Measurements from ENCODE around the gene SACS. TPM values are rescaled to one million over a fixed set of nuclear protein-coding genes. Genes with fewer than 3 reads are reported as not detected.

SACS gene
- total and polyA plus RNA-seq, 2 of the 8 experiments (the other 6 are each of a cell fraction or from before 2014, with no cell fraction given): 11.0 to 54.2 TPM

DNA sequence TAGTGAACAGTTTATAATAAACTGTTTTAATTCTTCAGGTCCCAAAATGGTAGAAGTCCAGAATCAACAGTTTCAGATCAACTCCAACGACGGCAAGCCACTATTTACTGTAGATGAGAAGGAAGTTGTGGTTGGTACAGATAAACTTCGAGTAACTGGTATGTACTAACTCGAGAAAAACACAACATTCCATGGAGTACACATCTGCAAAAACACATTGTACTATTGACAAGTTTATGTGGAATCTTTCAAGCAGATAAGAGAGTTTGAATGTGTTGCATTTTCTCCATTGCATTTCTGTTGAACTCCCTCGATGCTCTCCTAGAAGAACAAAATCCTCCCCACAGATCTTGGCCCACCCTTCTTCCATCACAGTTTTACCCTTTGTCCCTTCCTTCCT is 154.2 kb downstream of the SACS start:
- Histone ChIP-seq H3K36me3 (ENCODE audit: control insufficient read depth in 2 of 4, insufficient read depth in 4 of 4, low read length in 3 of 4) (no peaks in the 10 kb centered on the region), H2BK20ac (ENCODE audit: low read length) (no peak overlapping the region), H3K9ac (replicated peaks in 1 of 4; ENCODE audit: extremely low read depth in 1 of 4, low read depth in 3 of 4, low read length in 3 of 4) (no peak overlapping the region), H3K23ac (ENCODE audit: insufficient read length) (no peak overlapping the region), H3K23me2 (ENCODE audit: low read depth, low read length) (no peaks in the 10 kb centered on the region), H4K8ac (ENCODE audit: extremely low read depth, insufficient read depth, low read length) (no peak overlapping the region), H3K4me1 (replicated peaks in 1 of 4; ENCODE audit: control insufficient read depth in 3 of 4, insufficient read depth in 4 of 4, low read length in 3 of 4) (no peaks in the 10 kb centered on the region), H3K18ac (ENCODE audit: extremely low read depth, low read length) (no peak overlapping the region), H3K4me3 (ENCODE audit: extremely low read depth in 1 of 4, insufficient read depth in 2 of 4, low read depth in 3 of 4, low read length in 4 of 4) (no peak overlapping the region), H2BK5ac (ENCODE audit: low read depth, low read length) (no peak overlapping the region), H3K14ac (ENCODE audit: insufficient read length) (no peak overlapping the region), H4K5ac (ENCODE audit: insufficient read length, low read depth, low read length) (no peak overlapping the region), H2AK5ac (ENCODE audit: low read depth, low read length) (no peak overlapping the region), H3K4me2 (ENCODE audit: insufficient read depth in 1 of 2, low read depth in 2 of 2, low read length in 2 of 2) (no peak overlapping the region), H3K27ac (ENCODE audit: low read depth, low read length) (no peak overlapping the region), H3K56ac (replicated peaks; ENCODE audit: insufficient read length, low read depth, low read length) (no peak overlapping the region), H4K20me1 (replicated peaks in 1 of 2; ENCODE audit: control insufficient read depth in 1 of 2, insufficient read depth in 2 of 2, low read length in 2 of 2) (no peaks in the 10 kb centered on the region), H3K79me2 (ENCODE audit: control insufficient read depth in 1 of 2, insufficient read depth in 2 of 2, low read length in 2 of 2) (no peaks in the 10 kb centered on the region), H2AFZ (ENCODE audit: low read length) (no peak overlapping the region), H3K9me3 (ENCODE audit: insufficient read depth in 2 of 2, low read depth in 1 of 2, low read length in 1 of 2) (no peaks in the 10 kb centered on the region; a peak in 1 of 4 replicates), H3K4ac (replicated peaks; ENCODE audit: insufficient read length, low read depth, low read length) (no peak overlapping the region), H2BK15ac (ENCODE audit: low read length) (no peak overlapping the region), H3K27me3 (replicated peaks in 1 of 4; ENCODE audit: control insufficient read depth in 3 of 4, extremely low read depth in 1 of 4, insufficient read depth in 3 of 4, low read length in 3 of 4) (no peaks in the 10 kb centered on the region), H4K91ac (replicated peaks; ENCODE audit: insufficient read length, low read length) (no peak overlapping the region), H2BK120ac (replicated peaks; ENCODE audit: low read depth, low read length) (no peak overlapping the region), H2BK12ac (ENCODE audit: low read depth, low read length) (no peak overlapping the region), H3K79me1 (ENCODE audit: low read depth, low read length) (no peaks in the 10 kb centered on the region)
- DNase-seq (ENCODE audit: low read depth in 1 of 2, low spot score in 2 of 2): no peak
- CTCF ChIA-PET (ENCODE audit: partially characterized antibody): no interaction called here
- TF ChIP-seq POLR2AphosphoS5 (IDR thresholded peaks at IDR 0.05; ENCODE audit: low read depth, low read length) (no peak), JUN (IDR thresholded peaks at IDR 0.05; ENCODE audit: low read depth, low read length) (no peak), MAFK (IDR thresholded peaks at IDR 0.05; ENCODE audit: low read depth, low read length) (no peak), SP4 (IDR thresholded peaks at IDR 0.05; ENCODE audit: low read length) (no peak), TCF12 (IDR thresholded peaks at IDR 0.05; ENCODE audit: low read depth, low read length) (no peak), SUZ12 (IDR thresholded peaks at IDR 0.05; ENCODE audit: low read length) (no peak), TAF7 (optimal IDR thresholded peaks at IDR 0.05; ENCODE audit: borderline replicate concordance, low read depth, low read length) (no peak), EP300 (IDR thresholded peaks at IDR 0.05; ENCODE audit: borderline replicate concordance in 1 of 2, low read depth in 2 of 2, low read length in 2 of 2) (no peak), KDM1A (IDR thresholded peaks at IDR 0.05; ENCODE audit: borderline replicate concordance, low read length) (no peak), CHD1 (IDR thresholded peaks at IDR 0.05; ENCODE audit: low read depth, low read length) (no peak), SRF (IDR thresholded peaks at IDR 0.05; ENCODE audit: low read depth, low read length) (no peak), CEBPB (IDR thresholded peaks at IDR 0.05; ENCODE audit: low read depth, low read length) (no peak), JUND (IDR thresholded peaks at IDR 0.05; ENCODE audit: low read length) (no peak)
- TF ChIP-seq, protein P1, sequence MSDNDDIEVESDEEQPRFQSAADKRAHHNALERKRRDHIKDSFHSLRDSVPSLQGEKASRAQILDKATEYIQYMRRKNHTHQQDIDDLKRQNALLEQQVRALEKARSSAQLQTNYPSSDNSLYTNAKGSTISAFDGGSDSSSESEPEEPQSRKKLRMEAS (IDR thresholded peaks at IDR 0.05): no peak
- 91% methylated on average over 5 of the region's 5 CpGs; no CpG with 5 or more reads in 1 of the 2 experiments for WGBS, 2 experiments (ENCODE audit: extremely low coverage in 1 of 2, insufficient coverage in 1 of 2, insufficient read length in 1 of 2, insufficient replicate concordance in 2 of 2, low coverage in 1 of 2, low lambda C conversion rate in 2 of 2, missing lambda C conversion rate in 1 of 2)
- POLR2A ChIA-PET (ENCODE audit: partially characterized antibody): no interaction called here
- no peak for FAIRE-seq

Data from H1 (cell line).